ENCODE results near the gene SENP6. TPM values are rescaled to one million over a fixed set of nuclear protein-coding genes. Genes with fewer than 3 reads are reported as not detected.
"Not testable (repeated sequence)": the region's sequence is repeated elsewhere in the genome, so short reads cannot be mapped to it uniquely, and the experiment has no call there.

SENP6 gene
- total and polyA plus RNA-seq, 9 of the 15 experiments (the other 6 are each of a cell fraction or from before 2014, with no cell fraction given), result 11.1 to 79.4 (median 46.8) TPM

- peaks cover 50% of the 10 kb centered on the region for H3K36me3 ChIP-seq (ENCODE audit: control insufficient read depth, insufficient read depth, low read length)
- H3K9me1 ChIP-seq (ENCODE audit: control insufficient read depth, insufficient read depth, low read length); H3K4me3 ChIP-seq; H3K9me3 ChIP-seq (replicated peaks; ENCODE audit: control insufficient read depth, insufficient read depth, low read depth, low read length); H3K79me2 ChIP-seq (ENCODE audit: control insufficient read depth, insufficient read depth, low read length); H4K20me1 ChIP-seq (replicated peaks; ENCODE audit: control insufficient read depth, insufficient read depth, low read length); CTCF ChIA-PET (ENCODE audit: low intra/inter-chr PET ratio); H2AFZ ChIP-seq (ENCODE audit: low read depth, low read length); H3K27me3 ChIP-seq (ENCODE audit: control insufficient read depth in 2 of 2, insufficient read depth in 2 of 2, low read length in 2 of 2); H3K9ac ChIP-seq (ENCODE audit: insufficient read depth in 1 of 2, low read depth in 2 of 2, low read length in 2 of 2); intact Hi-C loops (cut with micrococcal nuclease); H3K27ac ChIP-seq (ENCODE audit: extremely low read depth, low read depth, low read length); H3K4me1 ChIP-seq (replicated peaks in 1 of 2; ENCODE audit: control insufficient read depth in 2 of 2, insufficient read depth in 2 of 2, low read length in 2 of 2); FAIRE-seq; ATAC-seq; POLR2A ChIA-PET; BruUV-seq (replicated peaks); DNase-seq (ENCODE audit: extremely low read depth in 1 of 4, low spot score in 3 of 4); H3K4me2 ChIP-seq (ENCODE audit: insufficient read depth, low read length); in situ Hi-C loops (cut with MboI): not testable (repeated sequence)
- 93% methylated on average over 1 of the region's 2 CpGs for WGBS (ENCODE audit: insufficient coverage, low coverage, missing lambda C conversion rate)
- TF ChIP-seq ZNF146 (CRISPR knock-in tag; IDR thresholded peaks at IDR 0.05; ENCODE audit: unreplicated experiment), result peak; percentile 19
Observed at GRCh38 chr6:75682548-75682947, 80.9 kb downstream of the SENP6 start.

GRCh38 chr6:75683005-75683404 is 81.3 kb downstream of the SENP6 start:
- intact Hi-C loops (cut with micrococcal nuclease); H3K27ac ChIP-seq (ENCODE audit: extremely low read depth, low read depth, low read length); BruUV-seq (replicated peaks); H3K9me3 ChIP-seq (replicated peaks; ENCODE audit: control insufficient read depth, insufficient read depth, low read depth, low read length); H3K9me1 ChIP-seq (ENCODE audit: control insufficient read depth, insufficient read depth, low read length); CTCF ChIA-PET (ENCODE audit: low intra/inter-chr PET ratio); H4K20me1 ChIP-seq (replicated peaks; ENCODE audit: control insufficient read depth, insufficient read depth, low read length); H3K4me1 ChIP-seq (replicated peaks in 1 of 2; ENCODE audit: control insufficient read depth in 2 of 2, insufficient read depth in 2 of 2, low read length in 2 of 2); ATAC-seq; POLR2A ChIA-PET; DNase-seq (ENCODE audit: extremely low read depth in 1 of 4, low spot score in 3 of 4); H3K79me2 ChIP-seq (ENCODE audit: control insufficient read depth, insufficient read depth, low read length); H3K4me2 ChIP-seq (ENCODE audit: insufficient read depth, low read length); FAIRE-seq; in situ Hi-C loops (cut with MboI); H2AFZ ChIP-seq (ENCODE audit: low read depth, low read length); H3K4me3 ChIP-seq; H3K27me3 ChIP-seq (ENCODE audit: control insufficient read depth in 2 of 2, insufficient read depth in 2 of 2, low read length in 2 of 2); H3K9ac ChIP-seq (ENCODE audit: insufficient read depth in 1 of 2, low read depth in 2 of 2, low read length in 2 of 2): not testable (repeated sequence)
- peak in 1 of 2 experiments; percentile 94 for TF ChIP-seq AFF1 (IDR thresholded peaks at IDR 0.05; ENCODE audit: low read depth in 1 of 2, partially characterized antibody in 2 of 2)
- WGBS (ENCODE audit: insufficient coverage, low coverage, missing lambda C conversion rate), result 95% methylated on average over 2 of the region's 2 CpGs
- H3K36me3 ChIP-seq (ENCODE audit: control insufficient read depth, insufficient read depth, low read length), result peaks cover 45% of the 10 kb centered on the region

All from K562 (cell line).